ENCODE measurements around the gene FNBP1L. TPM values are rescaled to one million over a fixed set of nuclear protein-coding genes. Genes with fewer than 3 reads are reported as not detected.

FNBP1L gene
- total RNA-seq, 4 donors from 2014 or later, result 68.7 to 86.0 (median 72.9) TPM

DNA sequence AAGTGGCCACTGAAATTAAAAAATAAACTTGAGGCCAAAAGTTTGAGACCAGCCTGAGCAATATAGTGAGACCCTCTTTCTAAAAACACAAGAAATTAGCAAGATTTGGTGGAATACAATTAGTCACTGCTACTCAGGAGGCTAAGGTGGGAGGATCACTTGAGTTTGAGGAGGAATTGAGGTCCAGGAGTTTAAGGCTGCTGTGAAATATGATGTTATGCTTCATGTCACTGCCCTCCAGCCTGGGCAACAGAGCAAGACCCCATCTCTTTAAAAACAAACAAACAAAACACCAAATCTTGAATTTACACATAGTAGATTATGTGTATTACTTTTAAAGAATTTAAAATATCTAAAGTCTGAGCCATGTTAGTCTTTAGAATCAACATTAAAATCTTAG lies 6.3 kb upstream of the FNBP1L start:
- no peak for DNase-seq
- H3K27me3 ChIP-seq, result no peaks in the 10 kb centered on the region
- H3K36me3 ChIP-seq, result no peaks in the 10 kb centered on the region
- no peak overlapping the region for H3K4me3 ChIP-seq (replicated peaks in 1 of 3)
- TF ChIP-seq, protein P1, sequence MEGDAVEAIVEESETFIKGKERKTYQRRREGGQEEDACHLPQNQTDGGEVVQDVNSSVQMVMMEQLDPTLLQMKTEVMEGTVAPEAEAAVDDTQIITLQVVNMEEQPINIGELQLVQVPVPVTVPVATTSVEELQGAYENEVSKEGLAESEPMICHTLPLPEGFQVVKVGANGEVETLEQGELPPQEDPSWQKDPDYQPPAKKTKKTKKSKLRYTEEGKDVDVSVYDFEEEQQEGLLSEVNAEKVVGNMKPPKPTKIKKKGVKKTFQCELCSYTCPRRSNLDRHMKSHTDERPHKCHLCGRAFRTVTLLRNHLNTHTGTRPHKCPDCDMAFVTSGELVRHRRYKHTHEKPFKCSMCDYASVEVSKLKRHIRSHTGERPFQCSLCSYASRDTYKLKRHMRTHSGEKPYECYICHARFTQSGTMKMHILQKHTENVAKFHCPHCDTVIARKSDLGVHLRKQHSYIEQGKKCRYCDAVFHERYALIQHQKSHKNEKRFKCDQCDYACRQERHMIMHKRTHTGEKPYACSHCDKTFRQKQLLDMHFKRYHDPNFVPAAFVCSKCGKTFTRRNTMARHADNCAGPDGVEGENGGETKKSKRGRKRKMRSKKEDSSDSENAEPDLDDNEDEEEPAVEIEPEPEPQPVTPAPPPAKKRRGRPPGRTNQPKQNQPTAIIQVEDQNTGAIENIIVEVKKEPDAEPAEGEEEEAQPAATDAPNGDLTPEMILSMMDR (IDR thresholded peaks at IDR 0.05), result no peak
- TF ChIP-seq POLR2A (IDR thresholded peaks at IDR 0.05), result no peak
- no peaks in the 10 kb centered on the region for H3K9me3 ChIP-seq
- no peak overlapping the region for H3K27ac ChIP-seq
- no peaks in the 10 kb centered on the region for H3K4me1 ChIP-seq
- intact Hi-C loops (cut with DNase I), result loop anchor here (10.0 kb wide), 1 partner anchor 403 kb away; no protein-coding TSS in a partner anchor

DNA sequence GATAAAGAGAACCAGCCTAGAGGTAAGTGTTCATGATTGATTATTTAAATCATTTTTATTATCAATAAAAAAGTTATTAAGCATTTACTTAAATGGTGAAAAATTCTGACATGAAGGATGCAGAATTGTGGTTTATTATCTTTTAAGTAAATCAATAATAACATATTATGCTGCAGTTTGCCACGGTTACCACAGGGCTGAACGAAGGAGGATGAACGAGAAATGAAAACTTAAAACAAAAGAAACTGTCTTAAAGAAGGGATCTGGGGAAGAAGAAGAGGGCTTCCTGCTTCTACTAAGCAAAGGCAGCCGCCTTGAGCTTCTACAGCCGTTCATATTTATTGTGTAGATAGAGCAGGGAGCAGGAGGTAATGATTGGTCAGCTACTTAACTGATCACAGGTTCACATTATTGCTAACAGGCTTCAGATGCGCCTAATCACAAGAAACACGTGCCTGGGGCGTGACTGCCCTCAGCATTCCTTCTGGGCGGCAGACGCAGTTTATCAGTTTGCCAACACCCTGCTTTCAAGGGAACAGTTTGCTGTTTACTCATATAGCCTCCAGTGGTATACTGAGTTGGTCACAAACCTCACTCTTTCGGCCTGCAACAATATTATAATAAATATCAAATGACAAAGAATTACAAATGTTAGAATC lies 5.8 kb upstream of the FNBP1L start:
- WGBS, 2 donors, result 78 to 84% methylated on average over 11 of the region's 11 CpGs
- no peaks in the 10 kb centered on the region for H3K9me3 ChIP-seq
- H3K4me1 ChIP-seq, result no peaks in the 10 kb centered on the region
- no peaks in the 10 kb centered on the region for H3K27me3 ChIP-seq
- no peaks in the 10 kb centered on the region for H3K36me3 ChIP-seq
- H3K4me3 ChIP-seq (replicated peaks in 1 of 3), result no peak overlapping the region
- no peak for TF ChIP-seq POLR2A (IDR thresholded peaks at IDR 0.05)
- TF ChIP-seq, protein P1 (IDR thresholded peaks at IDR 0.05), result no peak
- no peak overlapping the region for H3K27ac ChIP-seq
- intact Hi-C loops (cut with DNase I), result loop anchor here (10.0 kb wide), 1 partner anchor 403 kb away; no protein-coding TSS in a partner anchor
- no peak for DNase-seq

DNA sequence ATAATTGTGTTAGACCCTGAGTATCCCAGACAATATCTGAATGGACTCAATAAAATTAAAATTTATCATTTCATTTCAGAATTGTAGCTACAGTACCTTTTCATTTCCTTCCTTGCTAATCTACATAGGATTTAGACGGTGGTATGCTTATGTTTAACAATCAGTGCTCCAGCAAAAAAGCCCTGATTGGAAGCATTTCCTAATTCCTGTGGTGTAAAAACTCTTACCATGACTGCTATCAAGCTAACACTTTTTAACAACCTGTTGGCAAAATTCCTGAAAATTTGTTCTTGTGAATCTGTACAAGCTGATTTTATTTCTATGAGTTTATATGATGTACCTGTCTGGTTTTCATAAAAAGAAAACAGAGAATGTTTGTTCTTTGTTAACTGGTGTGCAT lies 5.2 kb upstream of the FNBP1L start:
- TF ChIP-seq, protein P1 (IDR thresholded peaks at IDR 0.05), result no peak
- no peak for TF ChIP-seq POLR2A (IDR thresholded peaks at IDR 0.05)
- Histone ChIP-seq H3K27me3 (no peaks in the 10 kb centered on the region), H3K36me3 (no peaks in the 10 kb centered on the region), H3K9me3 (no peaks in the 10 kb centered on the region), H3K27ac (no peak overlapping the region), H3K4me1 (no peaks in the 10 kb centered on the region), H3K4me3 (replicated peaks in 1 of 3) (no peak overlapping the region)
- WGBS, 2 donors, result 69 to 82% methylated on average over 1 of the region's 1 CpG
- intact Hi-C loops (cut with DNase I), result loop anchor here (10.0 kb wide), 1 partner anchor 402 kb away; no protein-coding TSS in a partner anchor
- no peak for DNase-seq

DNA sequence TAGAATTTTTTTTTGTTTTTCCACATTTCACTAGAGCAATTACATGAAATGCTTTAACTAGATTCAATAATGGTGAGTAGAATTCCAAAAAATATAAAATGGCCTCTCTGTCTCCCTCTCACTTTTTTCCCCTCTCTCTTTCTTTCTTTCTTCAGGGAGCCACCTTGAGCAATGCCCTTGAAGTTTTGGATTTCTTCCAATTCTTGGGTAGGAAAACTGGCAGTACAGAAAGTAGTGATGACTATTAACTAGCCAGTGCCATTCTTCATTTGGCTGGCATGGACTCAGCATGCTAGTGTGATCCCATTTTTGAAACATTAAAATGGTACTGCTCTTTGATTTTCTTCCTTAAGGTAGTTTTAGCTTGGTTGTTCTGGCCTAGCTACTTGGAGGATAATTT lies 4.5 kb upstream of the FNBP1L start:
- no peaks in the 10 kb centered on the region for H3K27me3 ChIP-seq
- H3K4me3 ChIP-seq (replicated peaks in 1 of 3), result no peak overlapping the region
- intact Hi-C loops (cut with DNase I), result loop anchor here (10.0 kb wide), 1 partner anchor 401 kb away; no protein-coding TSS in a partner anchor
- H3K27ac ChIP-seq, result no peak overlapping the region
- DNase-seq, result no peak
- no peaks in the 10 kb centered on the region for H3K36me3 ChIP-seq
- no peaks in the 10 kb centered on the region for H3K9me3 ChIP-seq
- TF ChIP-seq, protein P1 (IDR thresholded peaks at IDR 0.05), result no peak
- TF ChIP-seq POLR2A (IDR thresholded peaks at IDR 0.05), result no peak
- no peaks in the 10 kb centered on the region for H3K4me1 ChIP-seq

DNA sequence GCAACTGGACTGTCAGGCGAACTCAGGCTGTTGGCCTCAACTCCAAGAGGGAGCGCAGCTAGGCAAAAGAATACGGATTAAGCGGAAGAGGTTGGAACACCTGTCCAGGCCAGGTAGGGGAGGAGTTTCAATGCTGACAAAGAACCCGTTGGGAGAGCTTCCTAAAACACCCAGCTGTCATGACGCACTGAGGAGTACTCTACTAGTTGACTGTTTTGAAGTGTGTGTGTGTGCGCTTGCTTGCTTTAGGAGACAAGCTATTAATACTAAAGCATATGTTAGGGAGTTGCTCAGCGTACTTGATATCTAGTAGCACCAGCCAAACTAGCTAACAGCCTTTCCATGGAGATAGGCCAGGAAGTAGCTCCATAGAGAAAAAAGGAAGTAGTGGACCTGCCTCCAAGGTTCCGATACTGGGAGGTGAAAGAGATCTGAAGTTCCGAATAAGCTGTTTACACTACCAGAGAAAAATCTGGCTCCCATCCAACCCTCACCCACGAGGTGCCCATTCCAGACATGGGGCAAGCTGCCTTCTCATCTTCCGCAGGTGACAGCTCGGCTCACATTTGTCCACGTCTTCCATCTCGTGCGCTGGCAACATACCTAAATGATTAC lies 974 bp upstream of the FNBP1L start:
- TF ChIP-seq, protein P1 (IDR thresholded peaks at IDR 0.05), result no peak
- TF ChIP-seq POLR2A (IDR thresholded peaks at IDR 0.05), result peak in 1 of 2 donors; percentile 78
- Histone ChIP-seq H3K27ac (peak overlapping the region; percentile 89 to 98 (median 93)), H3K27me3 (no peaks in the 10 kb centered on the region), H3K36me3 (no peaks in the 10 kb centered on the region), H3K9me3 (no peaks in the 10 kb centered on the region), H3K4me1 (peaks cover 0 to 8% of the 10 kb centered on the region in 2 donors), H3K4me3 (replicated peaks in 1 of 3) (peak overlapping the region in 2 of 3 donors; percentile 57 to 95)
- intact Hi-C loops (cut with DNase I), result loop anchor here (10.0 kb wide), 1 partner anchor 398 kb away; no protein-coding TSS in a partner anchor
- peak; percentile 68 to 71 for DNase-seq
- WGBS, 2 donors, result 27 to 28% methylated on average over 16 of the region's 16 CpGs
